Body of pancreas (tissue), 4 donors: ENCODE measurements around the gene HIPK1.

ENCODE experiments used
- POLR2A ChIP-seq, 3 donors: fragments of 450-650 bp; IDR thresholded peaks; one replicate each; pipeline ENCODE4 v1.6.1; 2016; ENCODE audit warnings: antibody characterized with exemption in 3 of 3, mild to moderate bottlenecking in 2 of 3
- TF ChIP-seq, protein P1 (sequence below), 7 experiments: fragments of 450-650 bp in 4 of 7; fragments of 200-600 bp in 3 of 7; sonication (generic) in 3 of 7; IDR thresholded peaks; one replicate each; pipeline ENCODE4 v1.5.1; 2016 to 2019; ENCODE audit warnings: antibody characterized with exemption in 7 of 7

DNA sequence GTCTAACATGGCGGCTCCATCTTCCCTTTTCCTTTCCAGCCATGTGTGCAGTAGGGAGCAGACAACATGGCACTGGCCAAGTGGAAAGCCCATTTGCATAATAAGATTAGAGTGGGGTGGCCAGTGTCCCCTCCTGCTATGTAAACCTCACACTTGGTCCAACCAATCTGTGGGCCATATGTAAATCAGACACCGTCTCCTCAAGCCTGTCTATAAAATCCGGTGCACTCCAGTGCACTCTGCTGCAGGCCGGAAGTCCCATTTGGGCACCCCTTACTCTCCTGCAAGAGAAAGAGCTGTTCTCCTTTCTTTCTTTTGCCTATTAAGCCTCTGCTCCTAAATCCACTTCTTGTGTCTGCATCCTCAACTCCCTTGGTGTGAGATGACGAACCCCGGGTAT is 94.3 kb downstream of the HIPK1 start:
- no peak for TF ChIP-seq POLR2A (IDR thresholded peaks at IDR 0.05)
- TF ChIP-seq, protein P1, sequence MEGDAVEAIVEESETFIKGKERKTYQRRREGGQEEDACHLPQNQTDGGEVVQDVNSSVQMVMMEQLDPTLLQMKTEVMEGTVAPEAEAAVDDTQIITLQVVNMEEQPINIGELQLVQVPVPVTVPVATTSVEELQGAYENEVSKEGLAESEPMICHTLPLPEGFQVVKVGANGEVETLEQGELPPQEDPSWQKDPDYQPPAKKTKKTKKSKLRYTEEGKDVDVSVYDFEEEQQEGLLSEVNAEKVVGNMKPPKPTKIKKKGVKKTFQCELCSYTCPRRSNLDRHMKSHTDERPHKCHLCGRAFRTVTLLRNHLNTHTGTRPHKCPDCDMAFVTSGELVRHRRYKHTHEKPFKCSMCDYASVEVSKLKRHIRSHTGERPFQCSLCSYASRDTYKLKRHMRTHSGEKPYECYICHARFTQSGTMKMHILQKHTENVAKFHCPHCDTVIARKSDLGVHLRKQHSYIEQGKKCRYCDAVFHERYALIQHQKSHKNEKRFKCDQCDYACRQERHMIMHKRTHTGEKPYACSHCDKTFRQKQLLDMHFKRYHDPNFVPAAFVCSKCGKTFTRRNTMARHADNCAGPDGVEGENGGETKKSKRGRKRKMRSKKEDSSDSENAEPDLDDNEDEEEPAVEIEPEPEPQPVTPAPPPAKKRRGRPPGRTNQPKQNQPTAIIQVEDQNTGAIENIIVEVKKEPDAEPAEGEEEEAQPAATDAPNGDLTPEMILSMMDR (IDR thresholded peaks at IDR 0.05): no peak
